Measurements from ENCODE around the gene CUX1.
"Not testable (repeated sequence)": the region's sequence is repeated elsewhere in the genome, so short reads cannot be mapped to it uniquely, and the experiment has no call there.

Gene CUX1

GRCh38 chr7:102288285-102288930 is 471.0 kb downstream of the CUX1 start:
- DNase-seq (ENCODE audit: low read depth), result peak; percentile 31

- DNase-seq (ENCODE audit: low read depth), result no peak
Observed at GRCh38 chr7:102289057-102289456, 471.6 kb downstream of the CUX1 start.

GRCh38 chr7:102291056-102291915 is 473.9 kb downstream of the CUX1 start:
- no peak for DNase-seq (ENCODE audit: low read depth)

- no peak for DNase-seq (ENCODE audit: low read depth)
Observed at GRCh38 chr7:102291916-102292267, 474.5 kb downstream of the CUX1 start.

GRCh38 chr7:102292813-102293798 is 475.7 kb downstream of the CUX1 start:
- no peak for DNase-seq (ENCODE audit: low read depth)

- no peak for DNase-seq (ENCODE audit: low read depth)
Observed at GRCh38 chr7:102294589-102294988, 477.2 kb downstream of the CUX1 start.

GRCh38 chr7:102295346-102296178 is 478.1 kb downstream of the CUX1 start:
- DNase-seq (ENCODE audit: low read depth), result no peak

- no peak for DNase-seq (ENCODE audit: low read depth)
Observed at GRCh38 chr7:102296179-102296438, 478.7 kb downstream of the CUX1 start.

GRCh38 chr7:102296514-102296913 is 479.1 kb downstream of the CUX1 start:
- no peak for DNase-seq (ENCODE audit: low read depth)

GRCh38 chr7:102297487-102298218 is 480.2 kb downstream of the CUX1 start:
- DNase-seq (ENCODE audit: low read depth), result no peak

- no peak for DNase-seq (ENCODE audit: low read depth)
Observed at GRCh38 chr7:102300643-102301221, 483.3 kb downstream of the CUX1 start.

GRCh38 chr7:102301367-102301766 is 483.9 kb downstream of the CUX1 start:
- DNase-seq (ENCODE audit: low read depth), result not testable (repeated sequence)

GRCh38 chr7:102302025-102302424 is 484.6 kb downstream of the CUX1 start:
- DNase-seq (ENCODE audit: low read depth), result no peak

- no peak for DNase-seq (ENCODE audit: low read depth)
Observed at GRCh38 chr7:102303669-102304422, 486.4 kb downstream of the CUX1 start.

GRCh38 chr7:102304668-102305067 is 487.2 kb downstream of the CUX1 start:
- no peak for DNase-seq (ENCODE audit: low read depth)

GRCh38 chr7:102305414-102306268 is 488.2 kb downstream of the CUX1 start:
- DNase-seq (ENCODE audit: low read depth), result no peak

- DNase-seq (ENCODE audit: low read depth), result peak; percentile 73
Observed at GRCh38 chr7:102306916-102307677, 489.7 kb downstream of the CUX1 start.

GRCh38 chr7:102310414-102310815 is 493.0 kb downstream of the CUX1 start:
- no peak for DNase-seq (ENCODE audit: low read depth)
